Activated CD4-positive, alpha-beta T cell treated with anti-CD3 and anti-CD28 coated beads, Interleukin-2, amount 50 U/mL, for 1 hour (primary cell): ENCODE results near the gene TANK.

Source experiments
- DNase-seq: peaks from one replicate; pipeline ENCODE4 v3.0.0-alpha.2; 2020

TANK gene

DNA sequence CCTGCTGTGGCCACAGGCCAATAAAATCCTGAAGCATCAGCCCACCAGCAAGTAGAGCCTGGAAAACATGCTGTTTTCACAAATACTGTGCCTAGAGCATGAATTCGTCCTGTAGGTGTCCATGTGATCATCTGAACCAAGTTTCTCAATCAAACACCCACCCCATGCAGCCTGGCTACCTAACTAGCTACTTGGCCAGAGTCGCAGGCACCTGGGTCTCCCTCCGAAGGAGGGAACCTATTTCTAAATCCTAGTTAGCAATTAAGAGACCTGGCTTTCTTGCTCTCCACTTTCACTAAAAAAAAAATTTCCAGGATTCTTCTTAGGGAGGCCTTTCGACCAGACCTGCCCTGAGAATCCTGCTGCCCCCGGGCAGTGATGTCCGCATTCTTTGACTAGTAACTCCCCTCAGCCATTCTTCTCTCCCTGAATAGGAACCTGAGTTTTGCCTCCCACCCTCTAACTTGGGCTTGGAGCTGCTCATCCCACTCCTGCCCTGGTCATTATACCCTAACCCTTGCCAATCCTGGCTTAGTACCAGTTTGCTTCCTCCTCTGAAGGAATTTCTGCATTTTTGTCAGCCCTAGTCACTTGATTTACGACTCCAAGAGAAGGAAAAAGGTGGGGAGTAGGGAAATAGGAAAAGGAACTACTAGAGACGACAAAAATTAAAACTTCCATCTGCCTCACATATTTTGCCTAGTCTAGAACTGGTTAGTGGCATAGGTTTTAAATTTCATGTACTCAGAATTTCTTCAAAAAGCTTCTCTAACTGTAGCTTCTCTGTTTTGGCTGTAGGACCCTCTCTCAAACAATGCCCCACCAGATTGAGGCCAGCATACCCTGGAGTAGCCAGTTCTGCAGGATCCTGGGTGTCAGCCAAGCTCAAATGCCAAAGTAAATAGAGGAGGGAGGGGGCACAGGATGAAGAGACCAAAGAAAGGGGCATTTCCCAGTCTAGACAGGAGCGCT, 25.4 kb upstream of the TANK start:
- DNase-seq: no peak

DNA sequence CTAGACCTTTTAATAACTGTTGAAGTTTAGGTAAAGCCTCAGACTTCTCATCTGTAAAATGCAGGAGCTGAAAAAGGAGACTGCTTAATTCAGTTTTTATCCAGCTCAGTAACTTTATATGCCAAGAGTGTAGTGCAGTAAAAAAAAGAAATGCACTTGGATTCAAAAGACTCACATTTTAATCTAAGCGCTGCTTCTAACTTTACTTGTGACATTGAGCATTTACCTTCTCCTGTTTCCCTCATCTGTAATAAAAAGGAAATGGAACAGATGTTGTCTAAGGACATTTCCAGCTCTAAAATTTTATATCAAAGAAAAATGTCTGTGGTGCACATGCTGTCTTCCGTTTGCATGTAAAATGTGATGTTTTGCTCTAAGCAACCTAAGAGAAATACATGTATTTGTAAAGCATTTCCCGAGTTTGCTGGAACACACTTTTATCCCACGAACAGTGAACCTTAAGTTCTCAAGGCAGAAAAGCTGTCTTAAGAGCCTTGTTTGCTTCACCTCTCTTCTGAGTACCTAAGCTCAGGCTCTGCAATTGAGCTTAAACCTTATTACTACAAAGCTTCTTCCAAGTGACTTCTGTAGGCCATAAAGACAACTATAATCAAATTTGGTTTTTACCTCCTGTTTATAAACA, 24.2 kb upstream of the TANK start:
- DNase-seq: no peak

DNA sequence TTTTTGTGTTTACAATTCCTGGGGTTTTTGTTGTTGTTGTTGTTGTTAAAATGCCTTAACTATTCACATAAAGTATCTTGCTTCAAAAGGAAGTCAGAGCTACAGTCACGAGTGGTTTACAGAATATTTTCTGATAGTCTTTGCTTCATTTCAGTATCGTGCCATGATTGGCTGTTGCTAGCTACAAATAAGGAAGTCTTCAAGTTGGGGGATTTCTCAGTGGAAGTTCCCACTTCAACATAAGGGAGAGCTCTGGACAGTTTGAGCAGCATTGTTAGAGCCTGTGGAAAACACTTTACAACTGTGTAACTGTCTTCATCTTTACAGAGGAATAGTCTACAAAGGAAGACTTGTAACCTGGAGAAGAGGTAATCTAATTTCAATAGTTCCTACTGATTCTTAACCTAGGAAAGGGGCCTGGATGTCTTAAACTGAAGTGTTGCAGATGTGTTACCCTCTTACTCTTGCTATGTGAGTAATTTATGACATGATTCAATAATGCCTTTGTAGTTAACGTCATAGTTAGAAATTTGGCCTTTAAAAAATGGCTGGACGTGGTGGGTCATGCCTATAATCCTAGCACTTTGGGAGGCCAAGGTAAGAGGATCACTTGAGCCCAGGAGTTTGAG, 23.4 kb upstream of the TANK start:
- no peak for DNase-seq

DNA sequence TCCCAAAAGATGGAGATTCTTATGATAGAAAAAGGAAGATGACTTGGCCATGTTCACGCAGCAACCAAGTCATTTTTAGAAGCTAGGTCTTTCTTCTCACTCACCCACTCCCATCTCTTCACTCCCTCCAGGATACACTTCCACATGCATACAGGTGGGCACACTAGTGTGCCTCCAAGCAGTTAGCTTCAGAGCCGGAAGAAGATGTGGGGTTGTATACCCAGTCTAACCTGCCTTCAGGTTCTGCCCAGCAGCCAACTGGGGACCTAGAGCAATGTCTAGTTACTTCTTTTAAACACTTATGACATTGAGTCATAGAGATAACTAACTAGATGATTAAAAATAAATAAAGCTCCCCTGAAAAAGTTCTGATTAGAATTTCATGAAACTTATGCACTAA, 21.8 kb upstream of the TANK start:
- DNase-seq: no peak

DNA sequence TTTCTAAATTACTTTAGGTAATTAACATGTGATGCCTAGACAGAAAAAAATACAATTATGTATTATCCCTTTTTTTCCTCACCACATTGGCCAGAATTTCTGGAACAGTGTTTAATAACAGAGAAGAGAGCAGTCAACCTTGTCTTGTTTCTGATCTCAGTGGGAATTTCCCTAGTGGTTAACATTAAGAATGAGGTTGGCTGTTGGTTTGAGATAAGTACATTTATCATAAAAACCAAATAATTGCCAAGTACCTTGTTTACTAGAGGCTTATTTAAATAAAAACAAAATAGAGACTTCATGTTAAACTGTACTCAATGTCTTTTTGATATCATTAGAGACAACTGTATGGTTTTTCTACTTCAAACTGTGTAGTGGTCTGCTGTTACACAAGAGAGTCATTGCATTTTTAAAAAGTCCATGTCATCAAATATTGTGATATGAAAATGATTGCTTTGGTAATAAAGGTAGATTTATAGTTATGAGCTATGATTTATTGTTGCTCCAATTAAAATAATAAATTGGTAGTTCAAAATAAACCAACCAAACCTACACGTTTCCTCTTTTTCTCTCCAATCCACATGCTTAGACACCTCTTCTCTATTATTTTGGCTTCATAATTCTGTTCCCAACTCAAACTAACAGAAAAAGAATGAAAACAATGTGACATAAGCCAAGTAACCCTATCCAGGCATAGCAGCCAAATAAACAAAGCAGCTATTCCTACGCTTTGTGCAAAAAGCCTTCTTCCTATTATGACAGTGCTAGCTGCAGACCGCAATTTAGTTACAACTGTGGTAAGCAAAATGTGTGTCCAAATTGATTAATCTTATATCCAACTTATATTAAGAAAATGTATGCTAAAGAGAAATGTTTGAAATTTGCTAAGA, 20.9 kb upstream of the TANK start:
- no peak for DNase-seq

DNA sequence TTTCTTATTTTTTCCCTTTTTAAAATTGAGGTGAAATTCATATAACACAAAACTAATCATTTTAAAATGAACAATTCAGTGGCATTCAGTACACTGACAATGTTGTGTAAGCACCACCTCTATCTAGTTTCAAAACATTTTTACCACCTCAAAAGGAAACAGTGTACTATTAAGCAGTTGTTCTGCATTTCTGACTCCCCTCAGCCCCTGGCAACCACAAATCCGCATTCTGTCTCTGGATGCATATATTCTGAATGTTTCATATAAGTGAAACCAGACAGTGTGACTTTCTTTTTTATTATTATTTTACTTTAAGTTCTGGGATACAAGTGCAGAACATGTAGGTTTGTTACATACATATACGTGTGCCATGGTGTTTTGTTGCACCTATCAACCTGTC, 19.2 kb upstream of the TANK start:
- no peak for DNase-seq

DNA sequence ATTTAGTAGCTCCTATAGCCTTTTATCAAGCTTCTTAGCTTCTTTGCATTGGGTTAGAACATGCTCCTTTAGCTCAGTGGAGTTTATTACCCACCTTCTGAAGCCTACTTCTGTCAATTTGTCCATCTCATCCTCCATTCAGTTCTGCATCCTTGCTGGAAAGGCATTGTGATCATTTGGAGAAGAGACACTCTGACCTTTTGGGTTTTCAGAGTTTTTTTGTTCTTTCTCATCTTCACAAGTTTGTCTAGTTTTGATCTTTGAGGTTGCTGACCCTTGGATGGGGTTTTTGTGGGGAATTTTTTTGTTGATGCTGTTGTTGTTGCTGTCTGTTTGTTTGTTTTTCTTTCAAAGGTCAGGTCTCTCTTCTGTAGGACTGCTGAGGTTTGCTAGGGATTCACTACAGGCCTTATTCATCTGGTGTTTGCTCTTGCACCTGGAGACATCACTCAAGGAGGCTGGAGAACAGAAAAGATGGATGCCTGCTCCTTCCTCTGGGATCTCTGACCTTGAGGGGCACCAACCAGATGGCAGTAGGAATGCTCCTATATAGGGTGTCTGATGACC, 13.9 kb upstream of the TANK start:
- DNase-seq: no peak

DNA sequence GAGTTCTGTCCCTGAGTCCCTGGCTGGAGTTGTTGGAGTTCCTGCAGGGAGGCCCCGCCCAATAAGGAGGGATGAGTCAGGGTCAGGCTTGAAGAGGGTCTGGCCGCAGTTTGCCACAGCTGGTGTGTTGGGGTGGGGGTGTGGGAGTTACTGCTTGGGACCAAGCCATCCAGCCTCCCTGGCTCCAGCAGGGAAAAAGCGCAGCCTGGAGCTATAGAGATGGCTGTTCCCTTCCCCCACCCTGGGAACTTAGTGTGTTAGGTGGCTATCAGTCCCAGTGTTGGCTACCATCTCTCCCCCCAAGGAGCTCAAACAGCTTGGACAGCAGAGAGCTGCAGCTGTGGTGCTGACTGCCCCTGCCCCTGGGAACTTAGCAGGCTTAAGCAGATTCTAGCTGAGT, 13.2 kb upstream of the TANK start:
- DNase-seq: no peak

DNA sequence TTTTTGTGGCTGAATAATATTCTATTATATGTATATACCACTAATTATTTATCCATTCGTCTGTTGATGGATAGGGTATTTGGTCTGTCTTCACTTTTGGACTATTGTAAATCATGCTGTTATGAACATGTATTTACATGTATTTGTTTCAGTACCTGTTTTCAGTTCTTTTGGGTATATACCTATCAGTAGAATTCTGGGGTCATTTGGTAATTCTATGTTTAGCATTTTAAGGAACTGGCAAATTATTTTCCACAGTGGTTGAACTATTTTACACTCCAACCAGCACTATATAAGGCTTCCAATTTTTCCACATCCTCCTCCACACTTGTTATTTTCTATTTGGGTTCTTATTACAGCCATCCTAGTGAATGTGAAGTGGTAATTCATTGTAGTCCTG, 12.4 kb upstream of the TANK start:
- no peak for DNase-seq

DNA sequence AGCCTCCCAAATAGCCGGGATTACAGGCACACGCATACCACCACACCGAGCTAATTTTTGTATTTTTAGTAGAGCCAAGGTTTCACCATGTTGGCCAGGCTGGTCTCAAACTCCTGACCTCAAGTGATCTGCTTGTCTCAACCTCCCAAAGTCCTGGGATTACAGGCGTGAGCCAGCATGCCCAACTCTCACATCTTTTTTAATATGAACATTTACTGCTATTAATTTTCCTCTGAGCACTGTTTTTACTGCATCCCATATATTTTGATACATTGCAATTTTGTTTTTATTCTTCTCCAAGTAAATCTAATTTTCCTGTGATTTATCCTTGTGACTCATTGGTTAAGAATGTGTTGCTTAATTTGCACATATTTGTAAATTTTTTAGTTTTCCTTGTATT, 9.5 kb upstream of the TANK start:
- no peak for DNase-seq

DNA sequence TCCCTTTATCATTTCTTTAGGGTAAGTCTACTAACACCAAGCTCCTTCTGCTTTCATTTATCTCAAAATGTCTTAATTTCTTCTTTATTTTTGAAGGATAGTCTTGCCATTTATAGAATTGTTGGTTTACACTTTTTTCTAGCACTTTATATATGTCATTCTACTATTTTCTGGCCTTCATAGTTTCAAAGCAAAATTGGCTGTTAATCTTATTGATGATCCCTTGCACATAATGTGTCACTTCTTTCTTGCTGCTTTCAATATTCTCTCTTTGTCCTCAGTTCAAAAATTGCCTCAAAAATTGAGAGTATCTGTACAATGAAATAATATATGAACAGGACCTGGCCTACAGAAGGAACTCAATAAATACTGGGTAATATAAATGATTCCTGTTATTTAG, 7.9 kb upstream of the TANK start:
- no peak for DNase-seq

DNA sequence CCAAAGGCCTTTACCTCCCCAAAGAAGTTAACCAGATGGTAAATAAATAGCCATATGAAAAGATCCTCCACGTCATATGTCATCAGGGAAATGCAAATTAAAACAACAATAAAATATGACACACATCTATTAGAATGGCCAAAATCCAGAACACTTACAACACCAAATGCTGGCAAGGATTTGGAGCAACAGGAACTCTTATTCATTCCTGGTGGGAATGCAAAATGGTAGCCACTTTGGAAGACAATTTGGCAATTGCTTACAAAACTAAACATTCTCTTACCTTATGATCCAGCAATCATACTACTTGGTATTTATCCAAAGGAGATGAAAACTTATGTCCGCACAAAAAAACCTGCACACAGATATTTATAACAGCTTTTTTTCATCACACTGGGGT, 1.3 kb upstream of the TANK start:
- no peak for DNase-seq

DNA sequence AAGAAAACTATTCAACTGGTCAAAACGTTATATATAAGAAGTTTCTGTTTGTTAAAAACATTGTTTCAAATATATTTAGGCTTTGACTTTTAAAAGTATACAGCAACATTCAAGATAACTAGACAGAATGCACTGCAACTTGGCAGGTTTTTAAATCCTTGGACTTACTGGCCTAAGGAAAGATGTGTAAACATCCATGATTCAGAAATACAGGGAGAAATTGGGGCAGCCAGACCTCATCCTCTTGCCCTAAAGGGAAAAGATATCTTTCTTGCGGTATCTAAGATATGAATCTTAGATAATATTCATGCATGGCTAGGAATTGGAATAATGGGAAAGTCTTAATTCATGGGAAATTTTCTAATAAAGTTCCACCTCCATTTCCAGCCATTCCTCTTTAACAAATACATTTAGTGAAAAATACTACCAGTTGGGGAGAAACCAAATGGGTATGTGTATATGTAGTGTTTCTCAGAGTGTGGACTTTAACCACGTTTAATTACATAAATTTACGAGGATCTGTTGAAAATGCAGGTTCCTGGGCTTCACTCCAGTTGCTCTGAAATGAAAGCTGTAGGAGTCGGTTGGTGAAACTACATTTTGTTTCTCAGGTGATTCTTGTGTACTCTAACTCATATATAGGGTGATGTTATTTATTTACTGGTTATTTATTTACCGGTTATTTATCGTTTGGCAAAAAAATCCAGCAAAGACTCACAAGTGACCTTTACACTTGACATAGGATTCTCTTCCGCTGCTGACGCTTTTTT, 587 bp upstream of the TANK start:
- DNase-seq: no peak

DNA sequence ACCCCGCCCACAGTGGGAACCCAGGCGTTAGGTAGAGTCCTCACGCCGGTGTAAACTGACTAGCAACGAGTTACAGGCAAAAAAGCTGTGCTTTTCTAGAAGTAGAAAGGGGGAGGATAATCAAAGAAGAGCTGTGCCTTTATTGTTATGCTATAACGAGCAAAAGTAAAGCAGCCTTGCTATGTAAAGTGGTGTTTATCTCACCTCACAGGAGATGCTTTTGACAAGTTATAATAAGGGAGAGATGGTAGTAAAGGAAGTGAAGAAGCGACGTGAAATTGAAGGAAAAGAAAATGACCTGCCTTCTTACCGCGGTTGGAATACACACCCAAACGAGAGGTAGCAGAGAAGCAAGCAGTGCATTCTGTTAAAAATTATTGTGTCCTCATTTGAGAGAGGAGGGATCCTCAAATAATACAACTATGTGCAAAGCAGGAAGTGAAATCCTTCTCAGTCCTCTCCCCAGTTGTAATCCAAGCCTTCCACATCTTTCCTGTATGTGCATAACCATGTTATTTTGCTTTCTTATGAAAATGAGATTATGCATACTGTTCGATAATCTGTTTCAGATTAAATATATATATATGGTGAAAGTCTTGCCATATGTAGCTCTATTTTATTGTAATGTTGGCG, 962 bp downstream of the TANK start:
- peak; percentile 23 for DNase-seq

DNA sequence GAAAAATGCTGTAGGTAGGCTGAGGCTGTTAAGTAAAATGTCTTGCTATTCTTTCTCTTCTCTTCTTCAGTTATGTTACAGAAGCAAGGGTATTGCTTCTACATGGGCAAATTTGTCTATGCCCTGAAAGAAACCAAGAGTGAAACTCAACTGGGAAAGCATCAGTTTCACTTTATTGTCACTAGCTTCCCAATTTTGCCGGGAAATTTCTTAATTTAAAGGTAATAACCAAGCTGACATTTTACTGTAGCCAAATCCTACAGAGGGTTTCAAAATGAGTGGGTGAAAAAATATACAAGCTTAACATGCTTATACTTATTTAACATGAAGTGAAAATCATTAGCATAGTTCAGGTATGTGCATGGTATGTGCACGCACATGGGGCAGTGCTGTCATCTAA, 3.2 kb downstream of the TANK start:
- DNase-seq: no peak

DNA sequence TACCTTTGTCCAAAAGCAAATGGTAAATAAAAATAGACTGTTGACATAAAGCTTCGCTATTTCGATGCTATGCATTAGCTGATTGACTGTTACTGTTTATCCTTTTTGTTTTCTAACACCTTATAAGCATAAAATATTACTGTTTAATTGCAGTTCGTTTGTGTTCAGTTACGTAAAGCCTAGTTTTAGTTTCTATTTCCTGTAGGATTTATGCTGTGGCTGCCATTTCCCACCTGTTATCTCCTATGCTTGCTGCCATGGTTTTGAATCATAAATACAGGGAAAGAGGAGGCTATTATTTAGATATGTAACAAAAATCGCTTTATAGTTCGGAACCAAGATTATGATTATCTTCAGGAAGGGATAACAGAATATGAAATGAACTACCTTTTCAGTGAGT, 3.9 kb downstream of the TANK start:
- DNase-seq: no peak

DNA sequence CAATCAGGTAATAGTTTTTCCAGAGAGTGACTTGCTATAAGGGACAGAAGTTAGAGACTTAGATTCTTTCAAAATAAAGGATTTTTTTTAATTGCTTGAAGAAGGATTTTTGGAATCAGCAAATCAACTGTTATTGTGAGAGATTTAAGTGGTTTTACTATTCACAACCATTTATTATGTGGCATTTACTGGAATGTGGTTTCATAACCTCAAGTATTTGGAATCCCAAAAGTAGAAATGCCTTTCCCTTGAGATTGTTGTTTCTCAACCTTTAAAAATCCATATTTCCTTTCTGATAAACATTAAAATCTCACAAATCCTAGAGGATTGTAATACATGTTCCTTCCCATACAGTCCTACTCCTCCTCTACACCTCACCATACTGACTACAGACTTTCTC, 5.0 kb downstream of the TANK start:
- no peak for DNase-seq

DNA sequence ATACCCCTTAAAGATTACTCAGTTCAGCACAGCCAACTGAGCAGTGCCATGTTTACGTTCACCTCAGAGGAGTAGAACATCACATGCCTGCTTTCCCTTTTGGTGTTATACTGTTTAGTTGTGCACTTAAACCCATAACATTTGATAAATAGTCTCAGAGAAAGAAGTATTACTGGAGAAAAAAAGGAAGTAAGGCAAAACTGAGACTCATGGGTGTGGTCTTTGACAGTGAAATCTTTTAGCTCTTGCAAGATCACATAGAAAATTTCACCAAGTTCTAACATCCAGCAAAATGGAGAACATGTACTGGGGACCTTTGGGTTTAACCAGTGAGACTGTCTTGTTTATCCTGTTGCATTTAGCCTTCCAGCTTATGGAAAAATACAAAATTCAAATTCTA, 5.6 kb downstream of the TANK start:
- DNase-seq: no peak

DNA sequence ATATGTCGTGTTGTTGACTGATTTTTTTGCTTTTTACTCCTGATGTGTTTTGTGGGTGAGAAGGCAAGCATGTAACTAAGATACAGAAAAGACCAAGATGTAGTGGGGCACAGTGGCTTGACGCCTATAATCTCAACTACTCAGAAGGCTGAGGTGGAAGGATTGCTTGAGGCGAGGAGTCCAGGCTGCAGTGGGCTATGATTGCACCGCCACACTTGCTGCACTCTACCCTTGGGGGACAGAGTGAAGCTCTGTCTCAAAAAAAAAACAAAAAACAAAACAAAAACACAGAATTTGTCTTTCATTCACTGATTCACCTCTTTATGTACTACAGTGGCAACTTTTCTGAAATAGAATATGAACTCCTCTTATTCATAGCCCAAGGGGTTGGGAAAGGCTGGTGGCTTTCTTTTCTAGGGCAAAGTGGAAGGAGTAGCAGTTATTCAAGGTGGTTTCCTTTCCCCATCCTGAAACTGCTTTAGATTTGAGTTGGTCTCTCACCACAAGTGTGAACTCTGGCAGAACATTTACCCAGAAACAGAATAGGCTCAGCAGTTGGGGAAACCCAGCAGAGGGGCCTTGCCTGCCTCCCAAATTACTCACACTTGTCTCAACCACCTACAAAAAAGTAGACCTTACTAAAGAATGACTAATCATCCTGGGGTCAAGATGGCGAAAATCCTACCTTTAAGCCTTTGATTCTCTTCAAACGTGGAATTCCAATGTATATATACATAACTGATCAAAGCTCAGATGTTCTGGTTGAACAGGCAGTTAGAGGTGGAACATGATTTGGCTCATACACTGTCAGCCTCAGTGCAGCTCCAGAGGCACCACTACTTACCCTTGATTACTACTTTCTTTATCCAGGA, 6.5 kb downstream of the TANK start:
- DNase-seq: no peak

DNA sequence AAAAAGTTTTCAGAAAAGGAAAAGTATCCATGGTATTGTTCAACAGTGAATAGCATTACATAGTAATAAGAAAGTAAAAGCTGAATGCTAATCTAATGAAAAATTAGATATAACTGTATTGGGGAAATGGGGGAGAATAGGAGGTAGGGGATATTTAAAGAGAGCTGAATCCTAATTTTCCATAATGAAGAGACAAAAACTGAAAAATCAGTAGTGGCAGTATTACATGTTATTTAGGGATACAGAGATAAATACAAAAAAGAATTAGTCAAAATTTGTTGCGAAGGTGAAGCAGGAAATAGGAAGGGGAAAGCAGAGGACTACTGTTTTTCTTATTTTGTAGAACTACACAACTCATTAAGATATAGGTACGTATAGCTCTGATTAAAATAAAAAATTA, 9.1 kb downstream of the TANK start:
- no peak for DNase-seq
